ENCODE measurements around the gene METTL1.

METTL1 gene

GRCh38 chr12:57766464-57767304, 5.2 kb downstream of the METTL1 start, which contains the start of gene CYP27B1:
Gene CYP27B1, minus strand, starts transcription at chr12:57767078. Its CDS starts 37 bp downstream, at chr12:57767041.
- DNase-seq, result peak; percentile 50

- peak; percentile 37 for DNase-seq
Measured at GRCh38 chr12:57765698-57766463, 6.0 kb downstream of the METTL1 start.

DNA sequence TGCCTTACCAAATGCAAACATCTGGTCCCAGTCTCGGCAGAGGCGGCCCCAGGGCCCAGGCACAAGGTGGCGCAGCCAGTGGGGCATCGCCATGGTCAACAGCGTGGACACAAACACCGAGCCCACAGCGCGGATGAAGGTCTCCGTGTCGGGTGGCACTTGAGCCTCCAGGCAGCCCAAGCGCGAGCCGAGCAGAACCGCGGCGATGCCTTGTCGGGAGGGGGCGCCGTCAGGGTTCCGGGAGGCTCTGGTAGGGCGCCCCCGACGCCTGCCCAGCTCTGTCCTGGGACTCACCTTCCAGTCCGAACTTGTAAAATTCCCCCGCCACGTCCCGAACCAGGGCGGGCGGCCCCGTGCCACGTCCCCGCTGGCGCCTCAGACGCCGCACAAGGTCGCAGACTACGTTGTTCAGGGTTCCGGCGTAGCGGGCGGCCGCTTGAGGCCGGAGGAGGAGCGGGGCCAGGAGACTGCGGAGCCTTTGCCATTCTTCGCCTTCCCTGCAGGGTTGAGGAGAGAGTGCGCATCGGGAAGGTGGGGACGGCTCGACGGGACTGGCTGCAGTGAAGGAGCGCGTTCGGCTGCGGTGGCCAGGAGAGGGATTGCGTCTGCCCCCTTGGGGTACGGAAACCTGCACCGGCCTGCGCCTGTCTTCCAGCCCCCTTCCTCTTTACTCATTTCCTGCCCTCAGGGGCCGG, 6.8 kb downstream of the METTL1 start:
- peak; percentile 73 for DNase-seq

- no peak for DNase-seq
Measured at GRCh38 chr12:57764662-57765002, 7.3 kb downstream of the METTL1 start.

DNA sequence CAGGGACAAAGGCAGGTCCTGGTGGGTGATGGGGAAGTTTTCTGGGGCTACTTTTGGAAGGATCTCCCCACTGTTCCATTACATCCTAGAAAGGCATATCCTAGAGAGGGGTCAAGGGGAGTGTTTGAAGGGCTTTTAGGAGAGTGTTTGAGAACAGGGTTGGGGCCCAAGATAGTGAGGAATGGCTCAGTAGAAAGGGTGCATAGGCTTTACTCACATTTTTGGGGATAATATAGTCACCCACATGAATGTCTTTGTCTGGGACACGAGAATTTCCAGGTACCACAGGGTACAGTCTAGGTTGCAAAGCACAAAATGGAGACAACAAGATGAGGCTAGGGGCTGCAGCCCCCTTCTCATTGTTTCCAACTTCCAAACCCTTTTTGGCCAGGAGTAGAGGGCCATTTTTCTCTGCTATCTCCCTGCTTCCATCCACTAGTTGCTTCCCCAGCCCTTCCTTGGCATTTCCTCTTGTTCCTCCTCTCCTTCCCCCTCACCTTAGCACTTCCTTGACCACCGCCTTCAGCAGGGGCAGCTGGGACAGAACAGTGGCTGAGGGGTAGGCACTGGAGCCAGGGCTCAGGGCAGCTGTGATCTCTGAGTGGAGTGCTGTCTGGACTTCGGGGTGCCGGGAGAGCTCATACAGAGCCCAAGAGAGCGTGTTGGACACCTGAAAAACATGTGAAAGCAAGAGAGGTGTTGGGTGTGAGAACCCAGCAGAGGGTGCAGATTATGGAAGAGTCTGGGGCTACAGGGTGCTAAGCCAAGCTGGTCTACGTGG, 7.8 kb downstream of the METTL1 start:
- no peak for DNase-seq

DNA sequence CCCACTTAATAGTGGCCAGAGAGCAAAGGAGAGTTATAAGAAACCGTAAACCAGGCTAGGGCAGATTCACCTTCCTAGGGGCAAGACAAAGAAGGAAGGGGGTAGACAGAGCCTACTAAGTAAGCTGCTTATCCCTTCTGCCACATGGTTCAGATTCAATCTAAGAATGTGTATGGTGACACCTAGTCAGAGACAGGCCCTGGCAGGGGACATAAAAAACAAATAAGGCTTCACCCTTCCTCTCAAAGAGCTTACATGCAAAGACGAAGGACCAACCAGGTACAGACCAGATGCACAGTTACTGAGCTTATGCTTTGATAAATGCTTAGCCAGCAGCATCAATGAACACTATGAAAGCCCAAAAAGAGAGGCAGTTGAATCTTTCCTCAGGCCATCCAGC, 9.4 kb downstream of the METTL1 start:
- DNase-seq, result no peak

DNA sequence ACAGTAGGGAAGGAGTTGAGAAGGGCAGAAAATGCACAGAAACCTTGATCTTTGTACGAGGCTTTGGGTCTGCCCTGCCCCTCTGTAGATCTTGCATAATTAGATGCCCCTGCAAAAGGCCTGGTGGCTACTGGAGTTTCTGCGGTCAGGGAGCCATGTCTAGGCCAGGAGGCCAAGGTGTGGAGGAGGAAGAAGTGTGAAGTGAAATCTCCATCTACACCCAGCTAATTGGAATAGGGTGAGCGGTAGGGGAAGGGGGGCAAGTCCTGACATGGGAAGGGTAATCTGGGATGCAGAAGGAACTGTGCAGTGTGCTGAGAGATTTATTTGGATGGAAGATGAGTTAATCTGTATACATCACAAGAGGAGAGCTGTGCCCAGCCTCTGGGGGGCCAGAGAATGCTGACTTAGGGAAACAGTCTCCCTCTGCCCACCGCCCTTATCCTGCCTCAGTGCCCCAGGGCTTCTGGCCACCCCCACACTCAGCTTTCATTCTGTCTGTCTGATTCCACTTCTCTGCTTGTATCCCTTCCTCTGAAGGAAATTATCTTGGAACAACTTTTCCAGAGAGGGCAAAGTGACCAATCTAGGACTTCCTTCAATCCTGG, 10.4 kb downstream of the METTL1 start:
- DNase-seq, result no peak

- no peak for DNase-seq
Measured at GRCh38 chr12:57760347-57760982, 11.4 kb downstream of the METTL1 start.

- DNase-seq, result no peak
Measured at GRCh38 chr12:57759360-57759980, 12.4 kb downstream of the METTL1 start.

GRCh38 chr12:57758552-57759359, 13.1 kb downstream of the METTL1 start:
- no peak for DNase-seq

DNA sequence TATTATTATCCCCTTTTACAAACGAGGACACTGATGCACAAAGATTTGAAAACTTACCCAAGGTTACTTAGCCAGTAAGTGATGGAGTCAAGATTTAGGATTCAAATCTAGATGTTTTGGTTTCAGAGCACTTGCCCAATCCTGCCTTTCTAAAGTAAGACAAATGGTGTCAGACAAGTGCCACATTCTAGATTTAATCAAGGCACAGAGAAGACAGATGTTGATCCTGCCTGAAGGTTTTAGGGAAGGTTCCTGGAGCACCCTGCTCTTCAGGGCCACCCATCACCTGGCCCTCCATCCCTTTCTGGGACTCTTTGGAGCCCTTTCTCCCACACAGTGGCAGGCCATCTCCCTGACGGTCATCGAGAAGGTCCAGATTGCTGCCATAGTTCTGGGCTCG, 14.1 kb downstream of the METTL1 start:
- DNase-seq, result no peak

- DNase-seq, result peak; percentile 61
Measured at GRCh38 chr12:57756406-57757341, 15.2 kb downstream of the METTL1 start.

GRCh38 chr12:57755454-57756372, 16.2 kb downstream of the METTL1 start:
- DNase-seq, result peak; percentile 57

- DNase-seq, result no peak
Measured at GRCh38 chr12:57755194-57755453, 16.8 kb downstream of the METTL1 start.

DNA sequence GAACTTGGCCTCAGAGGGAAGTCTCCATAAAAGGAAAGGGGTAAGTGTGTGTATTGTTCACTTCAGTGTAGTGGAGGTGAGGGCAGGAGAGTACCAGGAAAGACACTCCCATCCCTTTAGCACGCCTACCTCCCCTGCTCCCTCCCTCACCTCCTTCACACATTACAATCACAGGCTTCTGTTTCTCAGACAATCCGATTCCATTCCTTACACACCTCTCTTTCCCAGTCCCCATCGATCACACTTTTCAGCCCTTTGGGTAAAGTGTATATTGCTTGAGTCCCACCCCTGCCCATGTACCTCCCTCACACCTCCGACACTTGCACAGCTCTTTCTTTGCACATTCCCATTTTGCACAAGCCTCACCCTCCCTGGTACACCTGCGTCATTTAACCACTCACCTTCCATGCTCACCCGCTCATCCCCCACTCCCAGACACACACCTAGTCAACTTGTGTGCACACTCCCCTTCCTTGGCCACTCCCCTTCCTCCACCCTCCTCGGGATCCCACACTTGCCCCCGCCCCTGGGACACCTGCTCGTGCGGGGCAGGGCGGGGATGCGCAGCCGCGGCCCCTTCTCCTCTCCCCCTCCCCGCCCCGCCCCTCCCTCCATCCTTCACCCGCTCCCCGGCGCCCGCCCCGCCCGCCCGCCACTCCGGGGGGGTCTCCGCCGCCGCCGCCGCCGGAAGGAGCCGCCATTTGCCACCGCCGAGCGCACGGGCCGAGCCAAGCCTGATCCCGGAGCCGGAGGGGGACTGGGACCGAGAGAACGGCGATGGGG, 17.3 kb downstream of the METTL1 start, which contains the start of gene MARCHF9:
MARCHF9 (plus strand) TSS at position 693 of the 783 bp plus-strand sequence. CDS start 426 bp downstream, outside the sequence.
- peak; percentile 50 for DNase-seq

DNA sequence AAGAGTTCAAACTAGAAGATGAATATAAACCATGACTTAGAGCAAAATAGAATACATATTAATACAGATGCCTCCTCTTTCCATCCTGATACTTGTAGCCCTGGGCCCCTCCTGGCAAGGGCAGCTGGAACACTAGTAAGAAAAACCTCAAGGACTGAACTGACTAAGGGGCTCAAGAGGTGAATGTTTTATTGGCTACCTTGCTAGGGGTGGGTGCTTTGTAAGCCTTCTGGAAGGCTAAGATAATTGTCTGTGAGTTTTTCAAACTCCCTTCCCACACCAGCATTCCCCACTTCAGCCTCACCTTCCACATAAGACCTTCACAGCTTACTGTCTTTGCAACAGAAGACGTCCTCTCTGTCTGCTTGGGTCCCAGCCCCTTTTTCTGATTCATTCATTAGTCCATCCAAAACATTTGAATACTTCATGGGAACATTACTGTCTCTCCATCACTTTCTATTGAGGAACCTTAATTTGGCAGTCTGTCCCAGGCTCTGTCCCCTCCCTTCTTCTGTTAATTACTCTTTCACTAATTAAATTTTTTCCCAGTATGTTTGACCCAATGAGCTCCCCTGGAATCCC, 18.1 kb downstream of the METTL1 start:
- no peak for DNase-seq

DNA sequence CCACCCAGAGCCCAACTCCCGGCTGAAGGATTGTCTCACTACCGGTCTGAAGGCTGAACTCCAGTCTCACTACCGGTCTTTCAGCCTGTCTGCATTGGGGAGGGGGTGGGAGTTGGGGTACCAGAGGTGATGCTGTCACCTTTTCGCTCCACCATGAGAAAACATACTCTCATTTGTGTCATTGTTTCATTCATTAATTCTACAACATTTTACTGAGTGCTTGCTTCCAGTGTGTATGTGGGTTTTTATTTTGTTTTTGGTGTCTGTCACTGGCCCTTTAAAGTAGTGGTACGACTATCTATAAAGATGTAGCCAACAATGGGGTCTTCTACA, 19.3 kb downstream of the METTL1 start:
- no peak for DNase-seq

Data from retina (tissue), 1 donor.